ENCODE data around the gene CAMK1.

The CAMK1 gene

GRCh38 chr3:9807981-9808344, 38.2 kb upstream of the CAMK1 start:
- Histone ChIP-seq H3K9ac (ENCODE audit: low read length) (no peak overlapping the region), H3K4me3 (ENCODE audit: low read length) (no peak overlapping the region), H3K27ac (ENCODE audit: low read length) (no peak overlapping the region), H3K9me3 (ENCODE audit: control insufficient read depth, low read depth, low read length) (no peaks in the 10 kb centered on the region), H3K27me3 (ENCODE audit: control insufficient read depth, insufficient read depth, low read length) (peaks cover 13% of the 10 kb centered on the region), H3K4me1 (ENCODE audit: control insufficient read depth, low read depth, low read length) (peaks cover 9% of the 10 kb centered on the region), H3K36me3 (ENCODE audit: control insufficient read depth, low read depth, low read length) (peaks cover 30% of the 10 kb centered on the region)

- Histone ChIP-seq H3K27ac (ENCODE audit: low read length) (no peak overlapping the region), H3K4me1 (ENCODE audit: control insufficient read depth, low read depth, low read length) (peaks cover 9% of the 10 kb centered on the region), H3K4me3 (ENCODE audit: low read length) (no peak overlapping the region), H3K9ac (ENCODE audit: low read length) (no peak overlapping the region), H3K36me3 (ENCODE audit: control insufficient read depth, low read depth, low read length) (peaks cover 30% of the 10 kb centered on the region), H3K9me3 (ENCODE audit: control insufficient read depth, low read depth, low read length) (no peaks in the 10 kb centered on the region), H3K27me3 (ENCODE audit: control insufficient read depth, insufficient read depth, low read length) (peaks cover 13% of the 10 kb centered on the region)
Measured at GRCh38 chr3:9806688-9807589, 37.2 kb upstream of the CAMK1 start.

GRCh38 chr3:9806137-9806536, 36.4 kb upstream of the CAMK1 start:
- Histone ChIP-seq H3K4me3 (ENCODE audit: low read length) (no peak overlapping the region), H3K4me1 (ENCODE audit: control insufficient read depth, low read depth, low read length) (peaks cover 9% of the 10 kb centered on the region), H3K27me3 (ENCODE audit: control insufficient read depth, insufficient read depth, low read length) (peaks cover 7% of the 10 kb centered on the region), H3K9ac (ENCODE audit: low read length) (no peak overlapping the region), H3K36me3 (ENCODE audit: control insufficient read depth, low read depth, low read length) (peaks cover 36% of the 10 kb centered on the region), H3K27ac (ENCODE audit: low read length) (no peak overlapping the region), H3K9me3 (ENCODE audit: control insufficient read depth, low read depth, low read length) (no peaks in the 10 kb centered on the region)

GRCh38 chr3:9804996-9805395, 35.2 kb upstream of the CAMK1 start:
- H3K9me3 ChIP-seq (ENCODE audit: control insufficient read depth, low read depth, low read length) = no peaks in the 10 kb centered on the region
- no peak overlapping the region for H3K9ac ChIP-seq (ENCODE audit: low read length)
- H3K27me3 ChIP-seq (ENCODE audit: control insufficient read depth, insufficient read depth, low read length) = no peaks in the 10 kb centered on the region
- peaks cover 6% of the 10 kb centered on the region for H3K4me1 ChIP-seq (ENCODE audit: control insufficient read depth, low read depth, low read length)
- no peak overlapping the region for H3K27ac ChIP-seq (ENCODE audit: low read length)
- H3K36me3 ChIP-seq (ENCODE audit: control insufficient read depth, low read depth, low read length) = peaks cover 41% of the 10 kb centered on the region
- H3K4me3 ChIP-seq (ENCODE audit: low read length) = no peak overlapping the region

- Histone ChIP-seq H3K27ac (ENCODE audit: low read length) (no peak overlapping the region), H3K9ac (ENCODE audit: low read length) (no peak overlapping the region), H3K36me3 (ENCODE audit: control insufficient read depth, low read depth, low read length) (peaks cover 54% of the 10 kb centered on the region), H3K4me1 (ENCODE audit: control insufficient read depth, low read depth, low read length) (no peaks in the 10 kb centered on the region), H3K4me3 (ENCODE audit: low read length) (no peak overlapping the region), H3K27me3 (ENCODE audit: control insufficient read depth, insufficient read depth, low read length) (no peaks in the 10 kb centered on the region), H3K9me3 (ENCODE audit: control insufficient read depth, low read depth, low read length) (no peaks in the 10 kb centered on the region)
Measured at GRCh38 chr3:9803494-9803893, 33.7 kb upstream of the CAMK1 start.

GRCh38 chr3:9800529-9800928, 30.8 kb upstream of the CAMK1 start:
- no peaks in the 10 kb centered on the region for H3K9me3 ChIP-seq (ENCODE audit: control insufficient read depth, low read depth, low read length)
- H3K27ac ChIP-seq (ENCODE audit: low read length) = no peak overlapping the region
- no peak overlapping the region for H3K9ac ChIP-seq (ENCODE audit: low read length)
- H3K4me1 ChIP-seq (ENCODE audit: control insufficient read depth, low read depth, low read length) = no peaks in the 10 kb centered on the region
- peaks cover 63% of the 10 kb centered on the region for H3K36me3 ChIP-seq (ENCODE audit: control insufficient read depth, low read depth, low read length)
- H3K4me3 ChIP-seq (ENCODE audit: low read length) = no peak overlapping the region
- H3K27me3 ChIP-seq (ENCODE audit: control insufficient read depth, insufficient read depth, low read length) = no peaks in the 10 kb centered on the region

- H3K36me3 ChIP-seq (ENCODE audit: control insufficient read depth, low read depth, low read length) = peaks cover 47% of the 10 kb centered on the region
- H3K4me1 ChIP-seq (ENCODE audit: control insufficient read depth, low read depth, low read length) = peaks cover 5% of the 10 kb centered on the region
- no peak overlapping the region for H3K9ac ChIP-seq (ENCODE audit: low read length)
- H3K27ac ChIP-seq (ENCODE audit: low read length) = no peak overlapping the region
- no peaks in the 10 kb centered on the region for H3K9me3 ChIP-seq (ENCODE audit: control insufficient read depth, low read depth, low read length)
- no peaks in the 10 kb centered on the region for H3K27me3 ChIP-seq (ENCODE audit: control insufficient read depth, insufficient read depth, low read length)
- H3K4me3 ChIP-seq (ENCODE audit: low read length) = no peak overlapping the region
Measured at GRCh38 chr3:9797196-9797945, 27.6 kb upstream of the CAMK1 start.

- H3K27ac ChIP-seq (ENCODE audit: low read length) = no peak overlapping the region
- H3K9ac ChIP-seq (ENCODE audit: low read length) = no peak overlapping the region
- H3K36me3 ChIP-seq (ENCODE audit: control insufficient read depth, low read depth, low read length) = peaks cover 38% of the 10 kb centered on the region
- H3K9me3 ChIP-seq (ENCODE audit: control insufficient read depth, low read depth, low read length) = no peaks in the 10 kb centered on the region
- no peak overlapping the region for H3K4me3 ChIP-seq (ENCODE audit: low read length)
- peaks cover 5% of the 10 kb centered on the region for H3K4me1 ChIP-seq (ENCODE audit: control insufficient read depth, low read depth, low read length)
- no peaks in the 10 kb centered on the region for H3K27me3 ChIP-seq (ENCODE audit: control insufficient read depth, insufficient read depth, low read length)
Measured at GRCh38 chr3:9795207-9795606, 25.5 kb upstream of the CAMK1 start.

GRCh38 chr3:9794400-9794799, 24.7 kb upstream of the CAMK1 start:
- Histone ChIP-seq H3K27me3 (ENCODE audit: control insufficient read depth, insufficient read depth, low read length) (no peaks in the 10 kb centered on the region), H3K4me1 (ENCODE audit: control insufficient read depth, low read depth, low read length) (peaks cover 5% of the 10 kb centered on the region), H3K27ac (ENCODE audit: low read length) (no peak overlapping the region), H3K4me3 (ENCODE audit: low read length) (peak overlapping the region; percentile 93), H3K36me3 (ENCODE audit: control insufficient read depth, low read depth, low read length) (peaks cover 37% of the 10 kb centered on the region), H3K9ac (ENCODE audit: low read length) (no peak overlapping the region), H3K9me3 (ENCODE audit: control insufficient read depth, low read depth, low read length) (no peaks in the 10 kb centered on the region)

GRCh38 chr3:9793161-9793781, 23.5 kb upstream of the CAMK1 start:
- Histone ChIP-seq H3K4me3 (ENCODE audit: low read length) (peak overlapping the region; percentile 93), H3K9ac (ENCODE audit: low read length) (peak overlapping the region; percentile 100), H3K27me3 (ENCODE audit: control insufficient read depth, insufficient read depth, low read length) (no peaks in the 10 kb centered on the region), H3K9me3 (ENCODE audit: control insufficient read depth, low read depth, low read length) (no peaks in the 10 kb centered on the region), H3K36me3 (ENCODE audit: control insufficient read depth, low read depth, low read length) (peaks cover 31% of the 10 kb centered on the region), H3K27ac (ENCODE audit: low read length) (peak overlapping the region; percentile 100), H3K4me1 (ENCODE audit: control insufficient read depth, low read depth, low read length) (peaks cover 5% of the 10 kb centered on the region)

- Histone ChIP-seq H3K27ac (ENCODE audit: low read length) (peak within 1 kb of the TSS; percentile 100), H3K27me3 (ENCODE audit: control insufficient read depth, insufficient read depth, low read length) (no peaks in the 10 kb centered on the region), H3K9me3 (ENCODE audit: control insufficient read depth, low read depth, low read length) (no peaks in the 10 kb centered on the region), H3K4me1 (ENCODE audit: control insufficient read depth, low read depth, low read length) (peaks cover 5% of the 10 kb centered on the region), H3K36me3 (ENCODE audit: control insufficient read depth, low read depth, low read length) (peaks cover 27% of the 10 kb centered on the region), H3K9ac (ENCODE audit: low read length) (peak within 1 kb of the TSS; percentile 100), H3K4me3 (ENCODE audit: low read length) (peak within 1 kb of the TSS; percentile 93)
Measured at GRCh38 chr3:9792405-9793160, 22.8 kb upstream of the CAMK1 start, which contains the start of the genes ARPC4 and TADA3. Gene ARPC4, plus strand, starts transcription at chr3:9793082. Its CDS starts 40 bp downstream, at chr3:9793122. Gene TADA3, minus strand, starts transcription at chr3:9792473. Its CDS starts 1,007 bp downstream, at chr3:9791466.
